Measurements from ENCODE around the gene UNC5C.

The UNC5C gene

GRCh38 chr4:95220205-95221175, 328.3 kb downstream of the UNC5C start:
- no peak for DNase-seq (ENCODE audit: low read depth, low spot score)

- DNase-seq (ENCODE audit: low read depth, low spot score), result peak; percentile 92
These were observed 329.7 kb downstream of the UNC5C start for GRCh38 chr4:95219109-95219508.

GRCh38 chr4:95217197-95217596, 331.6 kb downstream of the UNC5C start:
- DNase-seq (ENCODE audit: low read depth, low spot score), result no peak

GRCh38 chr4:95216636-95217035, 332.1 kb downstream of the UNC5C start:
- no peak for DNase-seq (ENCODE audit: low read depth, low spot score)

GRCh38 chr4:95215991-95216605, 332.7 kb downstream of the UNC5C start:
- DNase-seq (ENCODE audit: low read depth, low spot score), result no peak

- DNase-seq (ENCODE audit: low read depth, low spot score), result no peak
These were observed 333.7 kb downstream of the UNC5C start for GRCh38 chr4:95215043-95215442.

GRCh38 chr4:95214408-95214807, 334.4 kb downstream of the UNC5C start:
- no peak for DNase-seq (ENCODE audit: low read depth, low spot score)

GRCh38 chr4:95213366-95213765, 335.4 kb downstream of the UNC5C start:
- DNase-seq (ENCODE audit: low read depth, low spot score), result no peak

GRCh38 chr4:95212692-95213091, 336.1 kb downstream of the UNC5C start:
- DNase-seq (ENCODE audit: low read depth, low spot score), result no peak

GRCh38 chr4:95209927-95210326, 338.8 kb downstream of the UNC5C start:
- no peak for DNase-seq (ENCODE audit: low read depth, low spot score)

GRCh38 chr4:95204873-95205272, 343.9 kb downstream of the UNC5C start:
- DNase-seq (ENCODE audit: low read depth, low spot score), result peak; percentile 29

GRCh38 chr4:95204267-95204844, 344.4 kb downstream of the UNC5C start:
- DNase-seq (ENCODE audit: low read depth, low spot score), result peak; percentile 86

- no peak for DNase-seq (ENCODE audit: low read depth, low spot score)
These were observed 349.8 kb downstream of the UNC5C start for GRCh38 chr4:95198961-95199360.

- DNase-seq (ENCODE audit: low read depth, low spot score), result no peak
These were observed 351.4 kb downstream of the UNC5C start for GRCh38 chr4:95197353-95197752.

- DNase-seq (ENCODE audit: low read depth, low spot score), result no peak
These were observed 355.2 kb downstream of the UNC5C start for GRCh38 chr4:95193391-95194224.

GRCh38 chr4:95191537-95191936, 357.2 kb downstream of the UNC5C start:
- DNase-seq (ENCODE audit: low read depth, low spot score), result no peak

- peak; percentile 39 for DNase-seq (ENCODE audit: low read depth, low spot score)
These were observed 357.9 kb downstream of the UNC5C start for GRCh38 chr4:95190751-95191436.

- no peak for DNase-seq (ENCODE audit: low read depth, low spot score)
These were observed 359.9 kb downstream of the UNC5C start for GRCh38 chr4:95188701-95189370.

- no peak for DNase-seq (ENCODE audit: low read depth, low spot score)
These were observed 362.1 kb downstream of the UNC5C start for GRCh38 chr4:95186666-95187065.

GRCh38 chr4:95183656-95184408, 364.9 kb downstream of the UNC5C start:
- no peak for DNase-seq (ENCODE audit: low read depth, low spot score)

All from astrocyte of the hippocampus (primary cell).